Endothelial cell of hepatic sinusoid (primary cell): ENCODE results near the gene TMEM72.

ENCODE experiments used
- in situ Hi-C: cut with HindIII; loops from 2 replicates; pipeline ENCODE4 v1.10.0; 2017; ENCODE audit warnings: low sequenced_read_pairs

Gene TMEM72

GRCh38 chr10:44965104-44965503 lies 54.0 kb downstream of the TMEM72 start:
- in situ Hi-C loops, result no loop called here

- in situ Hi-C loops, result no loop called here
Observed at GRCh38 chr10:44965651-44966097, 54.5 kb downstream of the TMEM72 start.

GRCh38 chr10:44966129-44966815 lies 55.1 kb downstream of the TMEM72 start:
- in situ Hi-C loops, result no loop called here

- in situ Hi-C loops, result no loop called here
Observed at GRCh38 chr10:44966816-44967509, 55.8 kb downstream of the TMEM72 start.

- in situ Hi-C loops, result no loop called here
Observed at GRCh38 chr10:44967616-44968015, 56.5 kb downstream of the TMEM72 start.

GRCh38 chr10:44968091-44968490 lies 57.0 kb downstream of the TMEM72 start:
- in situ Hi-C loops, result no loop called here

GRCh38 chr10:44968500-44969400 lies 57.6 kb downstream of the TMEM72 start:
- in situ Hi-C loops, result no loop called here

- in situ Hi-C loops, result no loop called here
Observed at GRCh38 chr10:44969854-44970253, 58.7 kb downstream of the TMEM72 start.

GRCh38 chr10:44970812-44971395 lies 59.8 kb downstream of the TMEM72 start:
- in situ Hi-C loops, result no loop called here

- in situ Hi-C loops, result no loop called here
Observed at GRCh38 chr10:44971434-44971833, 60.3 kb downstream of the TMEM72 start.

GRCh38 chr10:44971935-44972757 lies 61.0 kb downstream of the TMEM72 start:
- in situ Hi-C loops, result no loop called here

- in situ Hi-C loops, result no loop called here
Observed at GRCh38 chr10:44972874-44973306, 61.8 kb downstream of the TMEM72 start.

GRCh38 chr10:44973323-44974081 lies 62.4 kb downstream of the TMEM72 start:
- in situ Hi-C loops, result no loop called here

- in situ Hi-C loops, result no loop called here
Observed at GRCh38 chr10:44974082-44974627, 63.0 kb downstream of the TMEM72 start.

GRCh38 chr10:44974628-44975430 lies 63.7 kb downstream of the TMEM72 start:
- in situ Hi-C loops, result no loop called here

- in situ Hi-C loops, result no loop called here
Observed at GRCh38 chr10:44975431-44976331, 64.5 kb downstream of the TMEM72 start.
